NCI-H1105 treated with DMSO at 0.1 percent for 48 hours (cell line): ENCODE results near the gene ZNF335.
"Not testable (repeated sequence)": the region's sequence is repeated elsewhere in the genome, so short reads cannot be mapped to it uniquely, and the experiment has no call there.

ENCODE experiments used
- DNase-seq: peaks from one replicate; lab custom pipeline; 2025; lab: John Stamatoyannopoulos, UW

Gene ZNF335

DNA sequence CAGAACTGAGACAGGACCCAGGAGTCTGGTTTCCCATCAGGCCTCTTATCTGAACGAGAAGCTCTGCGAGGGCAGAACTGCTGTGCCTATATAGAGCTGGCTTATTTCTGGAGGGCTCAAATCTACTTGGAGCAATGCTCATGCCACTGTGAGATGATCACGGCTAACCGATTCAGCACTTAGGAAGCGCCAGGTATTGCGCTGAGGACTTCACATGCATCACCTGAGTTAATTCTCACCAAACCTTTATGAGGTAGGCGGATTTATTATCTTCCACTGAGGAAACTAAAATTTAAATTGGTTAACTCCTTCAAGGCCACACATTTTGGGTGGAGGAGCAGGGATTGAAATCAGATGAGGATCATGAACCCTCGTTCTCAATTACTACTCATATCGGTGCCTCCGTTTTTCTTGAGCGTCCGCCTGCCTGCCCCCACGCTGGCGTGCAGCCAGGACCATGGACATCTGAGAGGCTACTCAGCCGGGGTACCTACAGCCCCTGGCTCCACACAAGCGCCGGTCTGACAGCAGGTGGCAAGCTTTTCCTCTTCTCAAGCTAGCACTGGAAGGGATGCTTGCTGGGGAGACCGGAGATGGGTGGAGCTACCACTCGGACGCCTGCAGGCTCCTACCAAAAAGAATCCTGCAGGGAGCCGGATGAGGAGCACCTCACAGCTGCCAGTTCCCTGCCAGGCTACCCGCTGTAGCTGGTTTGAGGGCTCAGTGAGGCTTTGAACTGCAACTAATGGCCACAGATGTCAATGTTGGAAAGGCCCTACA, 38.5 kb downstream of the ZNF335 start:
- peak; percentile 89 for DNase-seq

DNA sequence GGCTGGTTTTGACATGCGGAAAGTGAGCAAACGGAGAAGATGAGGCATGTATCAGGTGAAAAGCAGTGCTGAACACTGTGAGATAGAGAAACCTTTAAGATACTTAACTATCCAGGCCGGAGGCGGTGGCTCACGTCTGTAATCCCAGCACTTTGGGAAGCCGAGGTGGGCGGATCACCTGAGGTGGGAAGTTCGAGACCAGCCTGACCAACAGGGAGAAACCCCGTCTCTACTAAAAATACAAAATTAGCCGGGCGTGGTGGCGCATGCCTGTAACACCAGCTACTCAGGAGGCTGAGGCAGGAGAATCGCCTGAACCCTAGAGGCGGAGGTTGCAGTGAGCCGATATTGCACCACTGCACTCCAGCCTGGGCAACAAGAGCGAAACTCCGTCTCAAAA, 40.3 kb downstream of the ZNF335 start:
- not testable (repeated sequence) for DNase-seq

DNA sequence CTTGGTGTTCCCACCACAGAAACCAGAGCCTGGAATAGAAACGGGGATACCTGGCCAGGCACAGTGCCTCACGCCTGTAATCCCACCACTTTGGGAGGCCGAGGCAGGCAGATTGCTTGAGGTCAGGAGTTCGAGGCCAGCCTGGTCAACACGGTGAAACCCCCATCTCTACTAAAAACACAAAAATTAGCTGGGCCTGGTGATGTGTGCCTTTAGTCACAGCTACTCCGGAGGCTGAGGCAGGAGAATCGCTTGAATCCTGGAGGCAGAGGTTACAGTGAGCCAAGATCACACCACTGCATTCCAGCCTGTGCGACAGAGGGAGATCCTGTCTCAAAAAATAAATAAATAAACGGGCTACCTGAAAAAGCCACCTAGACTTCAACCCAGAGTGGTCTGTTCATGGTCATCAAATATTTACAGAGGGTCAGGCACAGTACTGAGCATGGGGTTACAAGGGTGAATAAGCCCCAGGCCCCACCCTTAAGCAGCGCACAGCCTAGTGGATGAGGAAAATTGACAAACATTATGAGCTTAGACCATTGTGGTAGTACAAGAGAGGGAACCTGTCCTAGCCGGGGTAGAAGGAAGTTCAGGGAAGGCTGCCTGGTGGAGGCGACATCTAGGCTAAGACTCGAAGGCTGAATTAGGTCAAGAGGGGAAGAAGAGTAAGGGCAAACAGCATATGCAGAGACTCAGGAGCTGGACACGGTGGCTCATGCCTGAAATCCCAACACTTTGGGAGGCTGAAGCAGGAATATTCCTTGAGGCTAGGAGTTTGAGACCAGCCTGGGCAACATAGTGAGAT, 44.7 kb downstream of the ZNF335 start:
- no peak for DNase-seq

DNA sequence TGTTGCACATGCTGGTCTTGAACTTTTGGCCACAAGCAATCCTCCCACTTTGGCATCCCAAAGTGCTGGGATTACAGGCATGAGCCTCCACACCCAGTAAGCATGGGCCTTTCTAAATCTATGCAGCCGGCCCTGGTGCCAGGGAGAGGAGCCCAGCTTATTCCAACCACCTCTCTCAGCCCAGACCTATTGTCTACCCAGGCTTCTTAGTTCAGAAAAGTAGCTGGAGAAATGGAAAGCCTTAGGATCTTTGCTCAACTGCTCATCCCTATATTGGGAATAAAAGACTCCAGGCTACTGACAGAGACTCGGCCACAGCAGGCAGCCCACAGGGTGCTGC, 45.3 kb downstream of the ZNF335 start:
- no peak for DNase-seq

DNA sequence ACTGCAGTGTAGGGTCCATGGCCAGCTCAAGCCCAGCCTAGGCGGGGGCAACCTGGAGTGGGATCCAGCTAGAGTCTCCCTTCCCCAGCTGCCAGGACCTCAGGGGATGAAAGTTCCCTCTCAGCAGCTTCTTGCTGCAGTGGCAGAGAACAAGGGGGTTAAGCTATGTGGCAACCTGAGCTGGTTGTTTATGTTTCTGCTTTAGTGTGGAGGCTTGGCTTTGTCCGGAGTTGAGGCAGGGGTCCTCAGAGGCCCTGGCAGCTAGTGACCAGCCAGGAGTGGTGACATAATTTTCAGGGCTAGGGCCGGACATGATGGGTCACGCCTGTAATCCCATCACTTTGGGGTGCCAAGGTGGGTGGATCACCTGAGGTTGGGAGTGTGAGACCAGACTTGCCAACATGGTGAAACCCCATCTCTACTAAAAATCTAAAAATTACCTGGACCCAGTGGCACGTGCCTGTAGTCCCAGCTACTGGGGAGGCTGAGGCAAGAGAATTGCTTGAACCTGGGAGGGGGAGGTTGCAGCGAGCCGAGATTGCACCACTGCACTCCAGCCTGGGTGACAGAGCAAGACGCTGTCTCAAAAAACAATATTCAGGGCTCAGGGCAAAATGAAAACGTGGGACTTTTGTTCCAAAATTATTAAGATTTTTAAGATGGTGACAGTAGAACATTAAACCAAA, 46.0 kb downstream of the ZNF335 start:
- DNase-seq, result no peak

DNA sequence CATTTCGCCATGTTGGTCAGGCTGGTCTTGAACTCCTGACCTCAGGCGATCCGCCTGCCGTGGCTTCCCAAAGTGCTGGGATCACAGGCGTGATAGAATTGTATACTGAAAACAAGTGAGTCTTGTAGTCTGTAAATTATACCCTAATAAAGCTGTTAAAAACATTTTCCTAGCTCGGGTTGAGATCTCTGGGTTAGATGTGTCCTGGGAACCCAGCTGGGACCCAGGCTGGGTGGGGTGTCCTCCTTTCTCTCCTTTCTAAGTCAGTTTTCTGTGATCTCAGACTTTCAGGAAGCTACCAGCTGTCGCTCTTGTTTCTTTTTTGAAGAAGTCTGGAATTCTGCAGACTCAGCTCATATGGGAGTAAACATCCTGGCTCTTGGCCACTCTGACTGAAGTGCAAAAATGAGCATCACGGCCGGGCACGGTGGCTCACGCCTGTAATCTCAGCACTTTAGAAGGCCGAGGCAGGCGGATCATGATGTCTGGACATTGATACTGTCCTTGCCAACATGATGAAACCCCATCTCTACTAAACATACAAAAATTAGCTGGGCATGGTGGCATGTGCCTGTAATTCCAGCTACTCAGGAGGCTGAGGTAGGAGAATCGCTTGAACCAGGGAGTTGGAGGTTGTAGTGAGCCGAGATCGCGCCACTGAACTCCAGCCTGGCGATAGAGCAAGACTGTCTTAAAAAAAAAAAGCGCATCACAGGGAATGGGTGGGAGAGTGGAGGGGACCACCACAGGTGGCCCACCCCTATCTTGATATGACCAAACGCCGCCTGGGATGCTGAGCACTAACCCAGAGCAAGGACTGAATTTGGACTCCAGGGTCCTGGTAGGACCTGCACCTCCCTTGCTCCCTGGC, 47.4 kb downstream of the ZNF335 start:
- peak; percentile 10 for DNase-seq

DNA sequence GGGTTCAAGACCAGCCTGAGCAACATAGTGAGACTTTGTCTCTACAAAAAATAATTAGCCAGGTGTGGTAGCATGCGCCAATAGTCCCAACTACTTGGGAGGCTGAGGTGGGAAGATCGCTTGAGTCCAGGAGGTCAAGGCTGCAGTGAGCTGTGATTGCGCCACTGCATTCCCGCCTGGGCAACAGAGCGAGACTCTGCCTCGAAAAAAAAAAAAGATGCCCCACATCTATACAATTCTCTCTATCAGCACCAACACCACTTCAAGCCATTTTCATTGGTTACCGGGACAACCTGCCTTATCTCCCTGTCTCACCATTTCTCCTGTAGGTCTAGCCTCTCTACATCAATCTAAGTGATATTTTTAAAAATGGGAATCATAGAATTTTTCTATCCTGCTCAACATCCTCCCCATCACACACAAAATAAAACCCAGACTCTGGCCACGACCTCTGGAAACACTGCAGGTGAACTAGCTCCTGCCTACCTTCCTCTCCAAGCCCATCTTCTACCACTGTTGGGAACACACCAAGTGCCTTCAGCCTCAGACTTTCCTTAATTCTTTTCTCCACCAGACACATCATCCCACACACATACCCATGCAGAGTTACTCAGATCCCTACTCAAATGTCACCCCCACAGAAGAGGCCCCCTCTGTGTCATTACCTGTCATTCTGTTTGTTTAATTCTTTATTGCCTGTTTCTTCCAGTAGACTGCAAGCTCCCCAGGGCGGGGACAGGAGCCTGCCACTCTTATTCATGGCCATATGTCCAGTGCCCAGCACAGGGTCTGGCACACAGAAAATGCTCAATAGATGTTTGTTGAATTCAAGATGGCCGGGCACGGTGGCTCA, 50.4 kb downstream of the ZNF335 start:
- no peak for DNase-seq

DNA sequence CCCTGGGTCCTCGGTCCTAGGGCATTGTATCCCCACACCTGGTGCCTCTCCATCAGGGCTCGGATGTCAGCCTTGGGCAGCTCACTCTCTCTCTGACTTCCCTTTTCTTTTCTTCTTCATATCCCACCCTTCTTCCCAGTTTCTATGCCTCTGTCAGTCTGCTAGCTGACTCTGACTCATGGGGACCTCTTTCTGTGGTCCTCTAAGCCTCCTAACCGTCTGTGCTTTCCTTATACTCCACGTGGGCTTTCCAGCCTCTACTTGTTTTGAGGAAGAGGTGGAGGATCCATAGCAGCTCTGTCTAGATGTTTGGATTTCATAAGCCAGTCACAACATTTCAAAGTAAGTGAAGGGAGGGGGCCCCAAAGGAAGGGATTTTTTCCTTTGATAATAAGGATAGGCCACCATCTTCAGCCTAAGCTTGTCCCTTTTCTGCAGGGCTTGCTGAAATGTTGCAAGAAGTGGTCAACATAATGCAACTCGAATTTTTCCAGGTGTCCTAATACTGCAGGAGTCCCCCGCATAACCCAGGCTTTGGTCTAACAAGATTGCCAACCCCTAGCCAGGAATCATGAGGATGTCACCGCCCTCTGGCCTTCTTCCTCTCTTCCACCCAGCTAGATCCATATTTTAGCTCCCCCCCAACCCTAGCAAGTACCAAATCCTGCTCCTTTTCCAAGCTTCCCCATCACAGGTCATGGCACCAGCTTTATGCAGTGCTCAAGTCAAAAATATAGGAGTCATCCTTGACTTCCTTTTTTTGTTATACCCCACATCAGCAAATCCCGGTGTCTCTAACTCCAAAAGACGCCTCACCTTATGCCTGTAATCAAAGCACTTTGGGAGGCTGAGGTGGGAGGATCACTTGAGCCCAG, 51.3 kb downstream of the ZNF335 start:
- DNase-seq, result no peak

DNA sequence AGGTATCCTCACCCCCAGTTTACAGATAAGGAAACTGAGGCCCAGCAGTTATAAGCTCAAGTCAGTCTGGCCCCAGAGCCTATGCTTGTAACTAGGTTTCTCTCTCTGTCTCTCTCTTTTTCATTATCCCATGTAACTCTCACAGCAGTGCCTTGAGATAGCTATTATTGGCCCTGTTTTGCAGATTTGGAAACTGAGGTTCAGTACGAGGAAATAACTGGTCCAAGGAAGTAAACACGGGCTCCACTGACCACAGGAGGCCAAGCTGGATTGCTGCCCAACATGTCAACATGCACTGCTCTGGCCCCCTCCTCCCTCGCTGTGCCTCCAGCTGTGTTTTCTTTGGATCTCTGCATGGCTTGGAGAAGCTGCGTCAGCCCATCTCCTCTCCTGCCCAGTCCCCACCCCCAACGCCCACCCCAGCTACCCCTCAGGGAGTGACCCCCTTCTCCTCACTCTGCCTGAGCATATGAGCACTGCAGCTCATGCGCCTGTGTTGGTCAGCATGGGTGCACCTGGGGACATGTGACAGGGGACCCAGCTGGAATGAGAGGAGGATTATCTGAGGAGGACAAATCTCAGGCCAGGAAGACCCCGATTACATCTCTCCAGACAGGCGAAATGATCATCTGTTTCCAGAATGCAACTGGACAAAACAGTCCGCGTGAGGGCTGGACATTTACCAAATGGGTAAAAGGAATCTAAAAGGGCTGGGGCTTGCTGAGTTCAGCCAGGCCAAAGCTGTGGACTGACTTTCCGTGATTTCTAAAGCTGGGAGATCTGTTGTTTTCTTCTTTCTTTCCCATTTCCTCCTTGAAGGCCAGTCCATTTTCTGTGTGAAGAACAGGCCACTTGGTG, 52.2 kb downstream of the ZNF335 start:
- DNase-seq, result no peak

DNA sequence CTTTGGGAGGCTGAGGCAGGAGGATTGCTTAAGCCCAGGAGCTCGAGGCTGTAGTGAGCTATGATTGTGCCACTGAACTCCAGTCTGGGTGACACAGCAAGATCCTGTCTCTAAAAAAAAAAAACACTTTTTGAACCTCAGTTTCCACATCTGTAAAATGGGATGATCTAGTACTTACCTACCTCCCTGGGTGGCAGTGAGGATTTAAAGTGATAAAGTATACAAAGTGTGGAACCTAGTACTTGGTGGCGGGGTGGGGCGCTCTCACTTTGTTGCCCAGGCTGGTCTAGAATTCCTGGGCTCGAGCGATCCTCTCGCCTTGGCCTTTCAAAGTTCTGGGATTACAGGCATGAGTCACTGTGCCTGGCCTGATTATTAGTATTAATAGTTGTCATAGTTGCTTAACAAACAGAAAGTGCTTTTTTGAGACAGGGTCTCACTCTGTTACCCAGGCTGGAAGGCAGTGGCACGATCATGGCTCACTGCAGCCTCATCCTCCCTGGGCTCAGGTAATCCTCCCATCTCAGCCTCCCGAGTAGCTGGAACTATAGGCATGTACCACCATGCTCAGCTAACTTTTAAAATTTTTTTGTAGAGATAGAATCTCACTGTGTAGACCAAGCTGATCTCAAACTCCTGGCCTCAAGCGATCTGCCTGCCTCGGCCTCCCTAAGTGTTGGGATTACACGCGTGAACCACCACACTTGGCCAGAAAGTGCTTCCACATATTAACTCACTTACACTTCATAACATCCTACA, 53.0 kb downstream of the ZNF335 start:
- no peak for DNase-seq

DNA sequence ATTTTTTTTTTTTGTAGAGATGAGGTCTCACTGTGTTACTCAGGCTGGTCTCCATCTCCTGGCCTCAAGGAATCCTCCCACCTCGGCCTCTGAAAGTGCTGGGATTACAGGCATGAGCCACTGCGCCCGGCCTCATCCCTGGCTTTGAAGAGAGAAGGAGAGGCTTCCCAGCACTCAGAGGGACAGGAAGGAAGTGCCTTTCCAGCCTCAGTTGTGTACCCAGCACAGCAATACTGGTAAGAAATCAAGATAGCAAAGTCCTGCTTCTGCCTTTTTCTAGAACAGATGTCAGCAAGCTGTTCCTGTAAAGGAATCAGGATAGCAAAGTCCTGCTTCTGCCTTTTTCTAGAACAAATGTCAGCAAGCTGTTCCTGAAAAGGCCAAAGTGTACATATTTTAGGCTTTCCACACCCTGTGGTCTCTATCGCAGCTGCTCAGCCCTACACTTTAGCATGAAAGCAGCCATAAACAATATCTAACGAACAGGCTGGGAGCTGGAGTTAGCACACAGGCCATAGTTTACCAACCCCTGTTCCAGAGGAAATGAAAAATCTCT, 53.7 kb downstream of the ZNF335 start:
- no peak for DNase-seq

DNA sequence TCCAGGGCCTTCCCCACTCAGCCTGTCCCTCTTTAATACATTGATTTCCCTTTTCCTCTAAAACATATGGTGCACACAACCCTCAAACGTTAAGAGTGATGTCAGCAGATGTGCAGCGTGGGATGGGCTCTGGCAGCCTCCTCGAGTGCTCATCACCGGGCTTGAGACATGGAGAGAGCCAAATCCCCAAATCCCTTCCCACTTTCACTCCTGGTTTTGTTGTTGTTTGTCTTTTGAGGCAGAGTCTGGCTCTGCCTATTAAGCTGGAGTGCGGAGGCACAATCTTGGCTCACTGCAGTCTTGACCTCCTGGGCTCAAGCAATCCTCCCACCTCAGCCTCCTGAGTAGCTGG, 54.2 kb downstream of the ZNF335 start:
- no peak for DNase-seq

DNA sequence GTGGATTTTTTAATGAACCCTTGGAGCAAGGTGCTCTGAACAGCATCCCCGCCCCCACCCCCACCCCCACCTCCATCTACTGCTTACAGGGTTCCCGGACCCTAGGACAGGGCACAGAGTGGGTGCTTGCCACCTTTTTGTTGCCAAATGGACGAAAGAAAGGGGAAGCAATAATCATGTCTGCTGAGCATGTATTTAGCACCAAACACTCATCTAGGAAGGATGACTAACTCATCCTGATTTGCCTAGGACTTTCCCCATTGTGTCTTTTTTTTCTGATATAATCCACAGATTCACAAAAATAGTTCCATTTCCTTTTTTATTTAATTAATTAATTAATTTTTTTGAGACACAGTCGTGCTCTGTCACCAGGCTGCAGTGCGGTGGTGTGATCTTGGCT, 58.9 kb downstream of the ZNF335 start:
- no peak for DNase-seq

DNA sequence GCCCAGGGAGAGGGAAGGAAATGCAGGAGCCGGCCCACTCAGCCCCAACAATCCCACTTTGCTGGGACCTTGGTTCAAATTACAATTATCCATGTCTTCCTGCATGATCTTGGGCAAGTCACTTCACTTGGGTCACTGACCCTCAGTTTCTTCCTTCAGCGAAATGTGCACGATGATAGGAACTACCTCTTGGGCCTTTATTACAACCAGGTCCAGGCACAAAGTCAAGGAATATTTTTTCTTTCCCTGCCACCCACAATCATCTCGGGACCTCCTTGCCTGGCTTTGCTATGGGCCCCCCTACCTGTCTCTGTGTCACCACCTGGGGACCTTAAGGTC, 59.7 kb downstream of the ZNF335 start:
- DNase-seq, result no peak

DNA sequence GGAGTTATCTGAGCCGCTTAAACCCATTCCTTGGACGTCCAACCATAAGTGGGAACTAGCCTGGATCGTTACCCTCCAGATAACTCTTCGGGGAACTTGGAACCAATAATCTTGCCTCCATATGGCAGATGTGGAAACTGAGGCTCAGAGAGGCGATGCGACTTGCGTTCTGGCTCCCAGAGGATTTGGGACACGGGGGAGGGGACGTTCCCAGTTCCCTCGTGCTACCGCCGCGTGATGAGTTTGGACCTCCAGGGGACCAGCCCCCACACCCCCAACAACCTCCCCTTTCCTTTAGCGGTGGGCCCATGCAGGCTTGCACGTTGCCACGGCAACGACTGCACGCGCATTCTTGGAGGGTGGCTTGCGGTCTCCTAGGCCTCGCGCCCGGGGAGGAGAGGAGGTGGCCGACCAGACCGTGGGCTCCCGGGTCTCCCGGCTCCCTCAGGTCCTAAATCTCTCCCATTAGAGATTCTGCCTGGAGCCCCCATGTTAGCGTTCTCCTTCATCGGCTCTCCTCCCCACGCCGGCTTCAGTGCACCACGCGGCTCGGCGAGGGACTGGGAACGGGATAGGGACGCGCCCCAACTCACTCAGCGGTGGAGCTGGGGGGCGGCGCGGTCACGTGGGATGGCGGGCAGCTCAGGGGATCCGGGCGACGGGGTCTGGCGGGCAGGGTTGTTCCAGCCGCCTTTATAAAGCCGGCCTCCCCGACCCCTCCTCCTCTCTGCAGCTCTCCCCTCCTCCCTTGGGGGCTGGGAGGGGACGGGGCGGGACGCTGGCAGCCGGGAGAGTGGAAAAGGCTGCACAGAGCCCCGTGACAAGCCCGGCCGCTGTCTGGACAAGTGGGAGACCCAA, 60.3 kb downstream of the ZNF335 start, which contains the start of gene PLTP:
Gene PLTP (minus strand): TSS at position 670 of the 858 bp plus-strand sequence. CDS start 703 bp downstream, outside the sequence.
- peak; percentile 41 for DNase-seq

DNA sequence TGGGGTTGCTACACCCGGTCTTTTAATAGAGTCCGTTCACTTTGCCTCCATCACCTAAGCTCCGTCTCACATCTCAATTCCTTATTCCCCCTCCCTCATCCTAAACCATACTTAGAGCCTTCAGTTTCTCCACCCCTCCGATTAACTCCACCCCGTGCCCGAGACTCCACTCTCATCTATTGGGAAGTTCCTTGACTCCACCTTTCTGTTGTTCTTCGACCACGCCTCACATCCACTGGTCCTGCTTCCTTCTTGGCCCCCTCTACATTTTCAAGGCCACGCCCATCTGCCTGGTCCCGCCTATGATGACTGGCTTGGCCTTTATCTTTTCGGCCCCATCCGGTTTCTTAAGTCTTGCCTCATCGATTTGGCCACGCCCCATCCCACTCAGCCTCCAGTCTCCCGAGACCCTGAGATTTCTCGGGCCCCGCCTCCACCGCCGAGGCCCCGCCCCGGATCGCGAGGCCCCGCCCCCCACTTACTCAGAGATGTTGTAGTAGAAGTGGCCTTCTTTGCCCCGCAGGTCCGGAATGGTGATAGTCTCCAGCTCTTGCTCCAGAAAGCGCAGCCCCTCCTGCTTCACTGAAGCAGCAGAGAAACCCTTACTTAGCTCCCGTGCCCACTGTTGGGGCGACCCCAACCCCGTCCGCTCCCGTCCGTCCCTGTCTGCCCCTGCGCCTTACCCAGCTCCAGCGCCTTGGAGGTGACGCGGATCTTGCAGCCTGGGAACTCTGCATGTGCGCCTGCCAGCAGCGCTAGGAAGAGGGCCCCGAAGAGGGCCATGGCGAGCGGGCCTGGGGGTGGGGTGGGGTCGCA, 61.1 kb downstream of the ZNF335 start:
- peak; percentile 22 for DNase-seq
